Medulla oblongata (tissue), 1 donor: Measurements from ENCODE around the gene TNFRSF1B.
A peak's percentile ranks its signal among the peaks of the same experiment; 100 is the strongest.

Experiments used
- DNase-seq: peaks from one replicate; pipeline ENCODE4 v3.0.0-alpha.2; 2015; ENCODE audit errors: extremely low spot score

Gene TNFRSF1B

GRCh38 chr1:12166834-12167492 is at the start of gene TNFRSF1B:
Gene TNFRSF1B (plus strand): TSS chr1:12166991. CDS start chr1:12167092, 101 bp downstream.
- peak; percentile 70 for DNase-seq

GRCh38 chr1:12121212-12122003 is 45.4 kb upstream of the TNFRSF1B start:
- no peak for DNase-seq

GRCh38 chr1:12123172-12123571 is 43.6 kb upstream of the TNFRSF1B start:
- no peak for DNase-seq

- DNase-seq, result peak; percentile 86
These were observed 41.9 kb upstream of the TNFRSF1B start for GRCh38 chr1:12124693-12125421.

- DNase-seq, result no peak
These were observed 41.1 kb upstream of the TNFRSF1B start for GRCh38 chr1:12125422-12126355.

GRCh38 chr1:12126781-12127180 is 40.0 kb upstream of the TNFRSF1B start:
- no peak for DNase-seq

GRCh38 chr1:12127206-12127810 is 39.5 kb upstream of the TNFRSF1B start:
- no peak for DNase-seq

GRCh38 chr1:12128120-12128519 is 38.7 kb upstream of the TNFRSF1B start:
- no peak for DNase-seq

- no peak for DNase-seq
These were observed 37.2 kb upstream of the TNFRSF1B start for GRCh38 chr1:12129624-12130023.

GRCh38 chr1:12130466-12131130 is 36.2 kb upstream of the TNFRSF1B start:
- DNase-seq, result no peak

- DNase-seq, result no peak
These were observed 34.7 kb upstream of the TNFRSF1B start for GRCh38 chr1:12132078-12132477.

GRCh38 chr1:12134716-12135115 is 32.1 kb upstream of the TNFRSF1B start:
- DNase-seq, result no peak

GRCh38 chr1:12135612-12136011 is 31.2 kb upstream of the TNFRSF1B start:
- DNase-seq, result no peak

- no peak for DNase-seq
These were observed 29.7 kb upstream of the TNFRSF1B start for GRCh38 chr1:12136916-12137610.

- DNase-seq, result no peak
These were observed 28.3 kb upstream of the TNFRSF1B start for GRCh38 chr1:12138196-12139168.

GRCh38 chr1:12140016-12140415 is 26.8 kb upstream of the TNFRSF1B start:
- no peak for DNase-seq

- no peak for DNase-seq
These were observed 26.2 kb upstream of the TNFRSF1B start for GRCh38 chr1:12140515-12141162.
